HG02588 (cell line): ENCODE measurements around the gene FGGY.

Experiments
- ATAC-seq: cut with Tn5 transposase; IDR thresholded peaks from one replicate; pipeline ENCODE4 v1.9.1; 2021; ENCODE audit warnings: mild to moderate bottlenecking, moderate library complexity; ENCODE audit not compliant: unreplicated experiment

The FGGY gene

DNA sequence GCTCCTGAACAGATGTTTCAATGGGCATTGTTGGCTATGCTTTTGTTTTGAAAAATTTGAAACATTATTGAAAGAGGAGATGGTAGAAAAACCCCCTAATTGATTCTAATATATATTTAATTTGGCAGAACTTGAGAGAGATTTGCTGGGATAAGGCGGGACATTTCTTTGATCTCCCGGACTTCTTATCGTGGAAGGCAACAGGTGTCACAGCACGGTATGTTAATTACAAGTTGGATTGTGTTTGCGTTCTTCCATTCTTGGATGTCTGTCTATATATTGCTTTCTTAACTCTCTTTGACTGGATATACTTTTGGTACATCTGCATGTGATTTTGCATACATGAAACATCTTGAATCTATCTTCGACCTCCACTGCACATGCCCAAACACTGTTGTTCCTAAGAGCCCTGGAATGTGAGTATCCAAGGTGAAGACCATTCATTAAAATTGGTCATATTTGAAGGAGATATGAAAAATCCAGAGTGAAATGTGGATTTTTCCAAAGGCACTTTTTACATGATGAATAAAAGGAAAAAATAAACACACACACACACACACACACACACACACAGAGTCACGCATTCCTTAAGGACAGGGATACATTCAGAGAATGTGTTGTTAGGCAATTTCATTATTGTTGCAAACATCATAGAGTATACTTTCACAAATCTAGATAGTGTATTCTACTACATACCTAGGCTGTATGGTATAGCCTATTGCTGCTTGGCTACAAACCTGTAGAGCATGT, 81.9 kb downstream of the FGGY start:
- ATAC-seq, result no peak

GRCh38 chr1:59379371-59379728, 82.5 kb downstream of the FGGY start:
- ATAC-seq, result no peak

GRCh38 chr1:59383963-59384362, 87.1 kb downstream of the FGGY start:
- no peak for ATAC-seq

- ATAC-seq, result no peak
Measured at GRCh38 chr1:59384443-59384842, 87.5 kb downstream of the FGGY start.

- no peak for ATAC-seq
Measured at GRCh38 chr1:59388191-59388590, 91.3 kb downstream of the FGGY start.

DNA sequence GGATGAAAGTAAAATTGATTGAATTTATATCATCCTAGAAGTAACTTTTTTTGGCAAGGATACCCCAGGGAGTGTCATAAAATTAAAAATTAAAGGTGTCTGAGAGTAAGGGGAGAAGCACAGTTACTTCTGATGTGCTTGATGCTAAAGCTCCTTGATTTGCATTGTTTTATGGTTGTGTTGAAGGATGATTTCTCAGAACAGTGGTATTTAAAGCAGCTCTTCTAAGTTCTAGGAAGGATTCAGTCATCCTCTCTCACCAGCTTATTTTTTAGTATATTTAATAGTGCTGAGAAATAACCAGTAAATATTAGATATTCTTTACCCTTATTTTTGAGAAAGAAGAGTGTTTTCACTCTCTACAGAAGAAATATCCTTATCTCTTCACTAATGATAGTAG, 93.0 kb downstream of the FGGY start:
- ATAC-seq, result no peak

GRCh38 chr1:59390307-59390706, 93.4 kb downstream of the FGGY start:
- no peak for ATAC-seq

GRCh38 chr1:59391212-59392179, 94.6 kb downstream of the FGGY start:
- ATAC-seq, result no peak

GRCh38 chr1:59393211-59394180, 96.6 kb downstream of the FGGY start:
- no peak for ATAC-seq

DNA sequence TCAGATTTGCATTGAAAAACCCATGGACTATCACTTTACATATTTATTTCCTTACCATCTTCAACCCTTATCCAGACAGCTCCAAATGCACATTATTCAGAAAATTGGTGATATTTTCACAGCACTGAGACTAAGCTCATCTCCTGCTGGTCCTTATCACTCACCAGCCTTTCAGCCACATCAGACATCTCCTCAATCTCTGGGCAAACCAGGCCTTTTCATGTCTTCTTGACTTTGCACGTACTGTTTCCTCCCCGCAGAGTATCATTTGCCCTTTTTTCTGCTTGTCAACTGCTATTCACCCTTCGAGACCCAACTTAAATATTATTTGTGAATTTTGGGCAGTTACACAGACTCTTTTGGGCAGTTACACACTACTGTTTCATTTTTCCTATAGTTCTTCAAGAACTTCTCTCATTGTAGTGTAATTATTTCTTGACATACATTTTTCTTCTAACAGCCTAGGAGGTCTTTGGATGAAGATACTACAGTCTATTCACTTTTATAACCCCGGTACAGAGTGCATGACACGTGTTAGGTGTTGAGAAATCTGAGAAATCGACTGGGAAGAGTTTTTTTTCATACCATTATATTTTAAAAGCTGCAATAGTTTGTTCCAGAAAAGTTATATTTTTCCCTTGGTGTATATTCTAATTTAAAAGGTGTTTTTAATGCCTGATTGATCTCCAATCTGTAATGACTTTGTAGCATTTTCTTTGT, 98.0 kb downstream of the FGGY start:
- ATAC-seq, result no peak

DNA sequence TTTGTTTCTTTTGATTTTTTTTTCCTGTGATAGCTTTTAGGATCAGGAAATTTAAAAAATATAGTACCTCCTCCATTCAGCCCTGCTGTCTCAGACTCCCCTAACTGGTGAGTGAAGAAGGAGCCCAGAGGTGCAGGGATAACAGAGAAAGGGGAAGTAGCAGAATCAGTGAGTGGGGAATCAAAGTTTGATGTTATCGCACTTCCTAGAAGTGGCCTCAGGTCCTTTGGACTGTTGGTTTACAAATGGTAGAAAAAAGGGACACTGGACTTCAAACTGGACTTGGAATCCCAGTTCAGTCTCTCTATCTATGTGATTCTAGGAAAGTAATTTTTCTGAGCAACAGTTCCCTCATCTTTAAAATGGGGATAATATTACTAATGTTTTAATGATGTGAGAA, 99.5 kb downstream of the FGGY start:
- ATAC-seq, result no peak

GRCh38 chr1:59397139-59397858, 100.4 kb downstream of the FGGY start:
- ATAC-seq, result no peak

- no peak for ATAC-seq
Measured at GRCh38 chr1:59399642-59400041, 102.7 kb downstream of the FGGY start.

DNA sequence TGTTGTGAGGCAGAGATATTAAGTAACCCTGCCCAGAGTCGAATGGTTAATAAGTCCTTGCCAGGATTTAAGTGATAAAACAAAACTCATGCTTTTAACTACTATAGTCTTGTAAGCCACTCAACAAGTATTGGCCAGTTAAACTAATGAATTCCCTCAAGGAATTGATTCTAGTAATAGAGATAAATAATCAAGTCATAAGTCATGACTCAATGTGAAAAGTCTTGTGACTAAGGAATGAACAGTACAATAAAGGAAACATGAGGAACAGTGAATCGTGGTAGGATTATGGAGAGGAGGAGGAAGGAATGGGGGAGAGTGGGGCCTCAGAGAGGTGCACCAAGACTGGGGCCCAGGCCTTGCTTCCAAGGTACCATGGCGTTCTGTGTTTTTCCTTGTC, 104.7 kb downstream of the FGGY start:
- no peak for ATAC-seq

GRCh38 chr1:59404796-59405195, 107.9 kb downstream of the FGGY start:
- no peak for ATAC-seq

DNA sequence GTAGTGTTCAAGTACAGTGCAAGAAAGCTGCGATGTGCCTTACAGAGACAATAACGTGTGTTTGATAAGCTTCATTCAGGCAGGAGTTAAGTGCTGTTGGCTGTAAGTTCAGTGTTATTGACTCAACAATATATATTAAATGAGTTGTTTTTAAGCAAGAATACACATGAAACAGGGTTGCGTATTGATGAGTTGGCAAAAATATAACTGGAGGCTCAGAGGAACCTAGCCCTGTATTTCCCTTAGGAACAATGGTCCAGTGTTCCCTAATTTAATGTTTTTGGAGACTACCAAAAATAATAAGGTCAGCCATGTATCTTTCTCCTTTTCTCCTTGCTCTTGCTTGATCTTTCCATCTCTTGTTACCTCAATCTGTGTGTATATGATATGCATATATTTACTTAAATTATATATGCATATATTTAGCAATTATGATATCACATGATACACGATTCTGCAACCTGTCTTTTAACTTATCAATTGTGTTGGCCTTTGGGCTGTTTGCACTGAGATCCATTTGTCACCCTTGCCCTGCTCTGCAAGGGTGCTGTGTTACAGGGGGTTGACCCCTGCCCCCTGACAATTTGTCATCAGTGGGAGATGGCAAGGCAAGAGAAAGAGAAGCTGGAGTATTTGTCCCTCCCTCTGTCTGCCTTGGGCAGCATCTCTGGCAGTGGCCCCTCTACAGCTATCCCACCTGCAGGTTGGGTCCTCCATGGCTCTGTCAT, 109.7 kb downstream of the FGGY start:
- no peak for ATAC-seq

- no peak for ATAC-seq
Measured at GRCh38 chr1:59408608-59409240, 111.8 kb downstream of the FGGY start.

- ATAC-seq, result no peak
Measured at GRCh38 chr1:59409549-59409948, 112.7 kb downstream of the FGGY start.

- ATAC-seq, result no peak
Measured at GRCh38 chr1:59409986-59410385, 113.1 kb downstream of the FGGY start.
